Glomerular endothelial cell (primary cell): ENCODE measurements around the gene OGT. TPM values are rescaled to one million over a fixed set of nuclear protein-coding genes. Genes with fewer than 3 reads are reported as not detected.
"Not testable (repeated sequence)": the region's sequence is repeated elsewhere in the genome, so short reads cannot be mapped to it uniquely, and the experiment has no call there.

Experiments used
- DNase-seq: peaks from one replicate; pipeline ENCODE4 v3.0.0-alpha.2; 2011; ENCODE audit warnings: low read depth, low spot score; ENCODE audit errors: extremely low read depth
- total RNA-seq: library from RNA; depleted of rRNA; stranded (reverse); fragments of >200 nt; gene quantifications from 2 replicates; pipeline ENCODE4 v1.2.3, GENCODE V29; 2015

OGT gene
- total RNA-seq, 1 donor from 2014 or later = 79.9 TPM

GRCh38 chrX:71537743-71538142 is 4.8 kb downstream of the OGT start:
- no peak for DNase-seq

- no peak for DNase-seq
Measured at GRCh38 chrX:71540801-71541200, 7.9 kb downstream of the OGT start.

GRCh38 chrX:71541210-71542022 is 8.5 kb downstream of the OGT start:
- DNase-seq = no peak

GRCh38 chrX:71542411-71542810 is 9.5 kb downstream of the OGT start:
- DNase-seq = no peak

- no peak for DNase-seq
Measured at GRCh38 chrX:71542825-71543224, 9.9 kb downstream of the OGT start.

- no peak for DNase-seq
Measured at GRCh38 chrX:71543316-71543715, 10.4 kb downstream of the OGT start.

GRCh38 chrX:71545364-71545763 is 12.5 kb downstream of the OGT start:
- DNase-seq = no peak

GRCh38 chrX:71546879-71547278 is 14.0 kb downstream of the OGT start:
- no peak for DNase-seq

GRCh38 chrX:71547339-71547738 is 14.4 kb downstream of the OGT start:
- no peak for DNase-seq

- DNase-seq = no peak
Measured at GRCh38 chrX:71549986-71550385, 17.1 kb downstream of the OGT start.

GRCh38 chrX:71550578-71550977 is 17.7 kb downstream of the OGT start:
- no peak for DNase-seq

- DNase-seq = no peak
Measured at GRCh38 chrX:71556036-71556435, 23.1 kb downstream of the OGT start.

GRCh38 chrX:71558920-71559319 is 26.0 kb downstream of the OGT start:
- DNase-seq = no peak

GRCh38 chrX:71559773-71560172 is 26.9 kb downstream of the OGT start:
- not testable (repeated sequence) for DNase-seq

- no peak for DNase-seq
Measured at GRCh38 chrX:71563921-71564320, 31.0 kb downstream of the OGT start.

- no peak for DNase-seq
Measured at GRCh38 chrX:71565474-71566041, 32.7 kb downstream of the OGT start.

- not testable (repeated sequence) for DNase-seq
Measured at GRCh38 chrX:71571390-71571789, 38.5 kb downstream of the OGT start.

GRCh38 chrX:71573590-71573989 is 40.7 kb downstream of the OGT start:
- DNase-seq = no peak

- no peak for DNase-seq
Measured at GRCh38 chrX:71577682-71578081, 44.8 kb downstream of the OGT start.

- no peak for DNase-seq
Measured at GRCh38 chrX:71578253-71579135, 45.6 kb downstream of the OGT start, which contains the start of gene GCNA. Gene GCNA (plus strand): TSS chrX:71578437. CDS start chrX:71580822, 2,385 bp downstream.
